ENCODE measurements around the gene PARP6. TPM values are rescaled to one million over a fixed set of nuclear protein-coding genes. Genes with fewer than 3 reads are reported as not detected.
A peak's percentile ranks its signal among the peaks of the same experiment; 100 is the strongest.
"Not testable (repeated sequence)": the region's sequence is repeated elsewhere in the genome, so short reads cannot be mapped to it uniquely, and the experiment has no call there.

PARP6 gene
- total RNA-seq, 2 experiments from 2014 or later, result 58.8 to 65.0 TPM

DNA sequence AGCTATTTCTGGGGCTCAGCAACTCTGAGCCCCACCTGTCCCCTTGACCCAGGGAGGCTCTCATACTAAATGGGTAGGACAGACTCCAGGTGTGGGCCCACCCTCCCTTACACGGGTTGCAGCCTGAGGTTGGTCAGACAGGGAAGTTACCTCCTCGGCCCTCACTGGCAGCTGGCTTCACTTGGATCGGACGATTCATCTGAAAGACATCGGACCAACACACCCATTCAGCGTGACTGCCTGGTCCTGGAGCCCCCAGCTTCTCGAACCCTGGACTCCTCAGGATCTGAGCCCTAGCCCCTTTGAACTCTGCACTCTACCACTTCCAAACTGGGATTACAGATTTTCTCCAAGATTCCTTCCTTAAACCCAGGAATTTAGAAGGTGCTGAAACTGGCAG is 32.2 kb upstream of the PARP6 start:
- no peak overlapping the region for H3K4me3 Mint-ChIP-seq
- H3K27me3 Mint-ChIP-seq, result no peaks in the 10 kb centered on the region
- H3K9me3 Mint-ChIP-seq, result no peaks in the 10 kb centered on the region
- ChIA-PET CTCF (interaction anchor here (0.9 to 1.8 kb wide), 2 partner anchors 8 to 77 kb away, joined by 3 to 4 read pairs; no protein-coding TSS in a partner anchor), POLR2A (no interaction called here)
- no peak overlapping the region for H3K27ac Mint-ChIP-seq
- H3K4me1 Mint-ChIP-seq, result peaks cover 7% of the 10 kb centered on the region
- no peaks in the 10 kb centered on the region for H3K36me3 Mint-ChIP-seq (ENCODE audit: low read depth)
- DNase-seq, result no peak

DNA sequence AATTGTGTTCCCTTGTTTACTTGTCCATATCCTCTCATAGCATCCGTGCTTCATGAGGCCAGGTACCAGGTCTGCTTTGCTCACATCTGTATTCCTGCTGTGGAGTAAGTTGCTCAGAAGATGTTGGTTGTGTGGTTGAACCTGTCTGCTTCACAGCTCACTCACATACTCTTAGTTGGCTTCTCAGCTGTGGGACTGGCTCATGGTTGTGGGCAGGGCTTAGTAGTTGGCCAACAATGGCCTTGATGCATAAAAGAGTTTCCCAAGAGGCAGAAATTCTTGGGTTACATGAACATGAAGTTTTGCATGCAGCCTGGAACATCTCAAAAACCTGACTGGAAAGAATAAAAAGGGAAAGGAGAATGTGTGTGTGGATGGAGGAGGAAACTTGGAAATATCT is 30.6 kb upstream of the PARP6 start:
- Mint-ChIP-seq H3K4me3 (no peak overlapping the region), H3K27ac (no peak overlapping the region), H3K27me3 (no peaks in the 10 kb centered on the region), H3K9me3 (no peaks in the 10 kb centered on the region), H3K36me3 (ENCODE audit: low read depth) (no peaks in the 10 kb centered on the region), H3K4me1 (peaks cover 7% of the 10 kb centered on the region)
- no peak for DNase-seq
- ChIA-PET POLR2A (no interaction called here), CTCF (interaction anchor here (0.8 to 1.8 kb wide), 3 partner anchors 10 to 76 kb away, joined by 3 to 4 read pairs (median 4); no protein-coding TSS in a partner anchor)

DNA sequence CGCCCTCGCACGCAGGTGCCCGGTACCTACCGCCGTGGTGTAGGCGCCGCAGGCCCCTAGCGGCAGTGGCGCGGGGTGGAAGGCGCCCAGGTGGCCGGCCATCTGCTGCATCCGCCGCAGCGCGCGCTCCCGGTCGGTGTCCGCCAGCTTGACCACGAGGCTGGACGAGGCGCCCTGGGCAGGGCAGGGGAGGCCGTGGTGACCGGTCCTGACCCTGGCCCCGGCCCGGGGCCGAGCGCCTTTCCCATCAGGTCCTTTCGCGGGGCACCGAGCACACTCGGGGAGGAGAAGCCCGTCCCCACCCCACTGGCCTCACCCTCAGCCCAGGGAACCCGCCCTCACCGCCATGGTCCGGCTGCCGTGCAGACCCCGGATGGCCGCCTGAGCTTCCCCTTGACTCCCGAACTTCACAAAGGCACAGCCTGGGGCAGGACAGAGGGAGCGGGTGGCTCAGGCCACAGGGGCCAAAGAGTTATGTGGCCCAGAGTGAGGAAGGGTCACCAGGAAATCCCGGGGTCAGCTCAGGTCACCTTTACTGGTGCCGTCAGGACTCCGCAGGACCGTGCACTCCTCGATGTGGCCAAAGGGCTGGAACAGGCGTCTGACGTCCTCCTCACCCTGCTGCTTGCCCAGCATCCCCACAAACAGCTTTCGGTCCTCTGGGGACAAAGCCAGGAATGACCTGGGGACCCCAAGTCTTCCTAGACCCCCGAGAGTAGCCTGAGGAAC is 17.4 kb upstream of the PARP6 start:
- Mint-ChIP-seq H3K27me3 (no peaks in the 10 kb centered on the region), H3K27ac (no peak overlapping the region), H3K4me1 (no peaks in the 10 kb centered on the region), H3K4me3 (no peak overlapping the region), H3K9me3 (no peaks in the 10 kb centered on the region), H3K36me3 (ENCODE audit: low read depth) (no peaks in the 10 kb centered on the region)
- ChIA-PET POLR2A (no interaction called here), CTCF (no interaction called here)
- DNase-seq, result no peak

DNA sequence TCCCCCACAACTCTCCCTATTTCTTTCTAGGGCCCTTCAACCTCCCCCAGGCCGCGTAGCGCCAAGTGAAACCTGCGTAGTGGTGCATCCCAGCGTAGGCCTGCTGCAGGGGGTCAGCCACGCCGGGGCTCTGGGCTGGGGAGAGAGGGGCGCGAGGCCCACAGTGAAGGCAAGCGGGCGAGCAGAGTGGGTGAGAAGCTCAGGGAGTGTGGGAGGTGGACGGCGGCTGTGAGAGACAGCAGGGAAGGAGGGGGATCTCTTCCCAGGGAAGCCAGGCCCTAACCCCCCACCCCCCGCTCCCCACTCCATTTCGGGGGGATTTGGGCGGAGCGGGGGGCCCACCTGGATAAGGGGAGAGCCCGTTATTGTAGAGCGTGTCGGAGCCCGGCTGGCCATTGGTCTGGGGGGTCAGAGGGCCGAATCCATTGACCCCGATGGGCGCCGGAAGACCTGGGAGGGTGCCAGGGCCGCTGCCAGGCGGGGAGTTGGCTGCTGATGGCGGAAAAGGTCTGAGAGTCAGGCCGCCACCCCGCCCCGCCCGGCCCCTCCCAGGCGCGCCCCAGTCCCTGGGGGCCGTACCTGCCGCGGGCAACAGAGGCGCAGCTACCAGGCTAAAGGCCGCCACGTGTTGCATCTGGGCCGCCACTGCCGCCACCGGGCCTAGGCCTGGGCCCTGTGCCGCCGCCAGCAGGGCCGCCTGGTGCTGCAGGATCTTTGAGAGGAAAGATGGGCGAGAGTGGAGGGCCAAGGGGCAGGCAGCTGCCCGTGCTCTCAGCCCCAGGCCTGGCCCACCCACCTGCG is 16.6 kb upstream of the PARP6 start:
- H3K4me1 Mint-ChIP-seq, result no peaks in the 10 kb centered on the region
- ChIA-PET POLR2A (no interaction called here), CTCF (no interaction called here)

DNA sequence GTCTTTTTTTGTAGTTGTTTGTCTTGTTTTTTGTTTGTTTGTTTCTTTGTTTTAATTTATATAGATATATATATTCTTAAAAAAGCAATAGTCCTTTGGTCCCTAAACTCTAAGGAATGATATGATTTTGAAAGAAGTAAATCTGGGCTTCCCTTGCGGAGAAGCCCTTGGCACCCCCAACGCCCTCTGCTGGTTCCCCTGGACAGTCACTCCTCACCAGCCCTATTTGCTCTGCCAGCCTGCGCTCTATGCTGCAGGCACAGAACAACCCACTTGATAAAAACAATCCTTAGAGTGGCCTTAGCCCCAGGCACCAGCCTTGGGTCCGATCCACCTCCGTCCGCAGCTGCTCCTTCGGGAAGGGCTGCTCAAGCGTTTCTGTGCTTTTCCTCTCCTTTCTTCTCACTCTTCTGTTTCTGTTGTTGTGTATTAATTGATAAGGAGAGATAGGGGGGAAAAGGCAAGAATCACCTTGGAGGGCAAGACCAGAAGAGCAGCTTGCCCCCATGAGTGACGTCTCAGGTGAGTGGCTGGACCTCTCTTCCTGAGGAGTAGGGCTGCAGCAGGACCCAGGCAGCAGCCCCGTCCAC is 13.7 kb upstream of the PARP6 start:
- Mint-ChIP-seq H3K36me3 (ENCODE audit: low read depth) (no peaks in the 10 kb centered on the region), H3K27me3 (no peaks in the 10 kb centered on the region), H3K4me1 (no peaks in the 10 kb centered on the region), H3K9me3 (no peaks in the 10 kb centered on the region), H3K4me3 (no peak overlapping the region), H3K27ac (no peak overlapping the region)
- POLR2A ChIA-PET, result interaction anchor here (1.1 kb wide), 1 partner anchor 58 kb away, joined by 4 read pairs; no protein-coding TSS in a partner anchor
- CTCF ChIA-PET, result interaction anchor here (1.2 to 3.0 kb wide), 3 partner anchors 27 to 87 kb away, joined by 3 to 14 read pairs (median 14); no protein-coding TSS in a partner anchor
- DNase-seq, result peak; percentile 44

More for the DNA sequence above, 16.6 kb upstream of the PARP6 start:
- no peaks in the 10 kb centered on the region for H3K9me3 Mint-ChIP-seq
- no peaks in the 10 kb centered on the region for H3K27me3 Mint-ChIP-seq
- H3K27ac Mint-ChIP-seq, result no peak overlapping the region
- no peaks in the 10 kb centered on the region for H3K36me3 Mint-ChIP-seq (ENCODE audit: low read depth)
- H3K4me3 Mint-ChIP-seq, result no peak overlapping the region
- DNase-seq, result no peak

DNA sequence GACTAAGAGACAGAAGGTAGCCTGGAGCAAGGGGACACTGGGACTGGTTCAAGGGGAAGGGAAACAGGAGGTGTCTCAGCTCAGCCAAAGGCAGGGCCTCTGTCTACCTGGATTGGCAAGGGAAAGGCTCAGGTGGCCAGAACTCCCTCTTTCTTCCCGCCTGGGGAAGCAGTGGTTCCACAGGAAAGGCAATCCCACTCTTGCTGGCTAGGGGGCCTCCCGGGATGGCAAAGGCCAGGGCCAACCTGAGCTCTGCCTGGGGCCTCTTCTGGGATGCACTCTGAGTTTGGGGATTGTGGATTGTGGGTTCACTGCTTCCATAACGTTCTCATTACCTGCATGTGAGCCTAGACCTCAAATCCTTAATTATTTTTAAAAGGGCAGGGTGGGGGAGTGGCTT is 13.0 kb upstream of the PARP6 start:
- CTCF ChIA-PET, result interaction anchor here (0.9 to 3.0 kb wide), 4 partner anchors 27 to 86 kb away, joined by 3 to 14 read pairs (median 8); no protein-coding TSS in a partner anchor
- H3K27me3 Mint-ChIP-seq, result no peaks in the 10 kb centered on the region
- H3K4me1 Mint-ChIP-seq, result no peaks in the 10 kb centered on the region
- no peak overlapping the region for H3K27ac Mint-ChIP-seq
- H3K9me3 Mint-ChIP-seq, result no peaks in the 10 kb centered on the region
- DNase-seq, result no peak
- no peak overlapping the region for H3K4me3 Mint-ChIP-seq
- POLR2A ChIA-PET, result interaction anchor here (0.9 kb wide), 1 partner anchor 21 kb away, joined by 3 read pairs; no protein-coding TSS in a partner anchor
- no peaks in the 10 kb centered on the region for H3K36me3 Mint-ChIP-seq (ENCODE audit: low read depth)

DNA sequence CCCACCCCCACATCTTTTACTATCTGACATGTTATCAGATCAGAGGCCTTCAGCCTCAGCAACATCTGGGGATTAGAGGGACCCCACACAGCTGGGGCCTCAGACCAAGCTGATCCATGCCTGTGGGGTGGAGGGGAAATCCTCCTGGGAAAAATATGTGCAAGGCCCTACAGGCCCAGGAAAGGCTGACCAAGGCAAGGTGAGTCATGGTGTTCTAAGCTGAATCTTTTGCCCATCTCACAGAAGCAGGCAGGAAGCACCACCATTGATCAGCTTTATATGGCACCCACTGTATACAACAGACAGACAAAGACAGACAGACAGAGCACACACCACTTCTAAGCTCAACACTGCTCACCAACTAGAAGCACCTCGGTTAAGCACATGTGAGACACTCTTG is 12.4 kb upstream of the PARP6 start:
- H3K27ac Mint-ChIP-seq, result no peak overlapping the region
- no peaks in the 10 kb centered on the region for H3K27me3 Mint-ChIP-seq
- H3K9me3 Mint-ChIP-seq, result no peaks in the 10 kb centered on the region
- DNase-seq, result no peak
- H3K4me1 Mint-ChIP-seq, result no peaks in the 10 kb centered on the region
- ChIA-PET CTCF (interaction anchor here (0.9 kb wide), 1 partner anchor 85 kb away, joined by 3 read pairs; no protein-coding TSS in a partner anchor), POLR2A (interaction anchor here (0.9 kb wide), 1 partner anchor 20 kb away, joined by 3 read pairs; no protein-coding TSS in a partner anchor)
- no peak overlapping the region for H3K4me3 Mint-ChIP-seq
- no peaks in the 10 kb centered on the region for H3K36me3 Mint-ChIP-seq (ENCODE audit: low read depth)

DNA sequence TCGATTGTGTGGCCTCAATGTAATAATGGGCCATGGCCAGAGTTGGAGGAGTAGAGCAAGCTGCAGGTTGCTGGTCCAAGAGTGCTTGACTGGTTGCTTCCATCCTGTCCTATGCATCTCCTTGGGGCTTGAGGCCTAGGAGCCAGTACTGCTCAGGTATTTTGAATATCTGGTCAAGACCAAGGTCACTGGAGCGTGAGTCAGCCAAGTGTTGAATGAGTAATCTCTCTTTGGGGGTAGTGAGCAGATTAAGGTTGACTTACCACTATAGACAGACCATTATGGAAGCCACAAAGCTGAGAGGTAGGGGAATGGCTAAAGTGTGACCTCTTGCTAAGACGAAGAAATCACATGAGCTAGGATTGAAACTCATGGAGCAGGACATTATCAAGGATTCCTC is 9.4 kb upstream of the PARP6 start:
- ChIA-PET CTCF (no interaction called here), POLR2A (interaction anchor here (1.0 kb wide), 1 partner anchor 50 kb away, joined by 3 read pairs; no protein-coding TSS in a partner anchor)

DNA sequence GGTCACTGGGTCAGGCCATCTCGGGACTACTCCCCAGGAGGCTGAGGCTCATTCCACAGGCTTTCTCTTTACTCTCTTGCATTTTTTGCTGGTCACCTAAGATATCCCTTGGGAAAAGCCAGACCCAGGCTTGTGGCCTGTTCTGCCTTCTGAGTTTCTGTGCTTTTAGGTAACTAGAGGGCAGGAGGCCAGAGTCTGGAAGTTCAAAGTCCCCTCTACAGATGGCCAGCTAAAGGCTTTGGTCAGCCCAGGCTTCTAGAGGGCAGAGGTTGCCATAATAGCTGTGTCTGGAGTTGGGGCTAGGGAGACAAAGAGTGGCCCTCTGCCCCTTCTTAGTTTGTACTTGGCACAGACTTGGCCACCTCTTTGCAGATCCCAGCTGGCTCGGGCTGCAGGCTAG is 8.4 kb upstream of the PARP6 start:
- H3K36me3 Mint-ChIP-seq (ENCODE audit: low read depth), result no peaks in the 10 kb centered on the region
- ChIA-PET CTCF (no interaction called here), POLR2A (interaction anchor here (0.6 to 1.0 kb wide), 2 partner anchors 49 kb away, joined by 3 read pairs; no protein-coding TSS in a partner anchor)
- no peak overlapping the region for H3K4me3 Mint-ChIP-seq
- DNase-seq, result no peak
- no peaks in the 10 kb centered on the region for H3K27me3 Mint-ChIP-seq
- no peaks in the 10 kb centered on the region for H3K4me1 Mint-ChIP-seq
- no peaks in the 10 kb centered on the region for H3K9me3 Mint-ChIP-seq
- no peak overlapping the region for H3K27ac Mint-ChIP-seq

More for the DNA sequence above, 9.4 kb upstream of the PARP6 start:
- Mint-ChIP-seq H3K9me3 (no peaks in the 10 kb centered on the region), H3K4me1 (no peaks in the 10 kb centered on the region), H3K27me3 (no peaks in the 10 kb centered on the region), H3K36me3 (ENCODE audit: low read depth) (no peaks in the 10 kb centered on the region), H3K4me3 (no peak overlapping the region), H3K27ac (no peak overlapping the region)
- no peak for DNase-seq

DNA sequence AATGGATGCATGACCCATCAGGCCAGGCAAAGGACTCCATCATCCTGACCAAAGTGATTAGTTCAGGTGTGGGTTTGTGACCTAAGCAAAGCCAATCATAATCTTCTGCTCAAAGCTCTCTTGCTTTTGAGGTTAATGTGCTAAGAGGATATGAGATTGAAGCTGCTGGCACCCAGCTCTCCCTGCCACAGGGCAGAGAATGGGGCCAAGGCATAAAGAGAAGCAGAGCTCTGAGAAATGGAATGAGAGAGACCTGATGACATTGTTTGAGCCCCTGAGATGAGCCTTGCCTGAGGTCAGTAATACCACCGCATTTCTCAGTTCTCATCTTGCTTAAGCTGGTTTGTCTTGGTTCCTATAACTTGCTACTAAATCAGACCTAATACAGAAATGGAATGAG is 6.4 kb upstream of the PARP6 start:
- no peak overlapping the region for H3K4me3 Mint-ChIP-seq
- H3K4me1 Mint-ChIP-seq, result peaks cover 5% of the 10 kb centered on the region
- ChIA-PET POLR2A (interaction anchor here (0.7 to 1.2 kb wide), 3 partner anchors 36 to 52 kb away, joined by 3 to 4 read pairs (median 4); no protein-coding TSS in a partner anchor), CTCF (interaction anchor here (0.9 to 1.5 kb wide), 2 partner anchors 9 to 52 kb away, joined by 3 to 5 read pairs; no protein-coding TSS in a partner anchor)
- no peaks in the 10 kb centered on the region for H3K9me3 Mint-ChIP-seq
- DNase-seq, result no peak
- no peaks in the 10 kb centered on the region for H3K36me3 Mint-ChIP-seq (ENCODE audit: low read depth)
- no peak overlapping the region for H3K27ac Mint-ChIP-seq
- no peaks in the 10 kb centered on the region for H3K27me3 Mint-ChIP-seq

DNA sequence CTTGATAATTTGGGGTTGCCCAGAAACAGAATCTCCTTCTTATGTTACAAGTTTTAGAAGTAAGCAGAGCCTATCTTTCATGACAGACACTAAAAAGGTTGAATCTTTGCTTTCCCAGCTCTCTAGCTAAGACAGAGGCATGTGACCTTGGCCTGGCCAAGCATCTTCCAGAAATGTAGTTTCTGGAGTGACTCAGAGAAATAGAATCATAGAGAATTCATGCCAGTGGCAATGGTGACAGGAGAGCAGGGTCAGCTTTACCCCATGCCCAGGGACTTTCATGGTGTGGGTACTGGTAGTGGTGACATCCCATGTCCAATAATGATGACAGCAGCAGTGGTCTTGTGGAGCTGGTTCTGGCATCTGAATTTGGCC is 4.0 kb upstream of the PARP6 start:
- POLR2A ChIA-PET, result interaction anchor here (1.5 kb wide), 1 partner anchor 159 kb away, joined by 3 read pairs; the partner anchor contains the start of gene MYO9A
- H3K4me3 Mint-ChIP-seq, result no peak overlapping the region
- H3K9me3 Mint-ChIP-seq, result no peaks in the 10 kb centered on the region
- H3K36me3 Mint-ChIP-seq (ENCODE audit: low read depth), result no peaks in the 10 kb centered on the region
- DNase-seq, result no peak
- CTCF ChIA-PET, result interaction anchor here (0.5 kb wide), 1 partner anchor 412 kb away, joined by 3 read pairs; no protein-coding TSS in a partner anchor
- no peaks in the 10 kb centered on the region for H3K27me3 Mint-ChIP-seq
- no peak overlapping the region for H3K27ac Mint-ChIP-seq
- peaks cover 23% of the 10 kb centered on the region for H3K4me1 Mint-ChIP-seq

DNA sequence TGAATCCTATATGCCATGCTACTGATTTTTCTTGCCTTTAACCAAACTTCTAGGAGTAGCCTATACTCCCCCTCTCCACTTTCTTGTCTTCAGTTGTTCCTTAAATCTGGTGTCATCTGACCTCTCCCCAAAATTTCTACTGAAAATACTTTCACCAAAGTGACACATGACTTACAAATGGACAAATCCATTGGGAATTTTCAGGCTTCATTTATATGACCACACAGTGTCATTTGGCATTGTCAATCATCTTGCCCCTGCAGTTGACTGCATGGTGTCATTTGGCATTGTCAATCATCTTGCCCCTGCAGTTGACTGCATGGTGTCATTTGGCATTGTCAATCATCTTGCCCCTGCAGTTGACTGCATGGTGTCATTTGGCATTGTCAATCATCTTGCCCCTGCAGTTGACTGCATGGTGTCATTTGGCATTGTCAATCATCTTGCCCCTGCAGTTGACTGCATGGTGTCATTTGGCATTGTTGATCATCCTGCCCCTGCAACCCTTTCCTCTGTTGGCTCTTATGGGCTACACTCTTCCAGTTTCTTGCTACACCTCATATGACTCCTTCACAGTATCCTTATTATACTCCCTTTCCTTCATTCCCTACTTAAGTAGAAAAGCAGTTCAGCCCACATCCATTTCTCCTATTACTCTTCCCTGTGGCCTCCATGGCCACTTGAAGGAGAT is 3.4 kb upstream of the PARP6 start:
- DNase-seq; H3K27me3 Mint-ChIP-seq; H3K36me3 Mint-ChIP-seq (ENCODE audit: low read depth); CTCF ChIA-PET; H3K27ac Mint-ChIP-seq; POLR2A ChIA-PET; H3K9me3 Mint-ChIP-seq; H3K4me3 Mint-ChIP-seq: not testable (repeated sequence)
- H3K4me1 Mint-ChIP-seq, result peaks cover 28% of the 10 kb centered on the region

All from activated CD4-positive, alpha-beta memory T cell treated with anti-CD3 and anti-CD28 coated beads, Interleukin-2, amount 10 ng/mL, durations not matched to agents 7 days and 5 days (primary cell).